Fibroblast of skin of back (primary cell): ENCODE measurements around the gene PIKFYVE.
A peak's percentile ranks its signal among the peaks of the same experiment; 100 is the strongest.
"Not testable (repeated sequence)": the region's sequence is repeated elsewhere in the genome, so short reads cannot be mapped to it uniquely, and the experiment has no call there.

ENCODE experiments used
- DNase-seq: peaks from one replicate; pipeline ENCODE4 v3.0.0-alpha.2; 2013

PIKFYVE gene

DNA sequence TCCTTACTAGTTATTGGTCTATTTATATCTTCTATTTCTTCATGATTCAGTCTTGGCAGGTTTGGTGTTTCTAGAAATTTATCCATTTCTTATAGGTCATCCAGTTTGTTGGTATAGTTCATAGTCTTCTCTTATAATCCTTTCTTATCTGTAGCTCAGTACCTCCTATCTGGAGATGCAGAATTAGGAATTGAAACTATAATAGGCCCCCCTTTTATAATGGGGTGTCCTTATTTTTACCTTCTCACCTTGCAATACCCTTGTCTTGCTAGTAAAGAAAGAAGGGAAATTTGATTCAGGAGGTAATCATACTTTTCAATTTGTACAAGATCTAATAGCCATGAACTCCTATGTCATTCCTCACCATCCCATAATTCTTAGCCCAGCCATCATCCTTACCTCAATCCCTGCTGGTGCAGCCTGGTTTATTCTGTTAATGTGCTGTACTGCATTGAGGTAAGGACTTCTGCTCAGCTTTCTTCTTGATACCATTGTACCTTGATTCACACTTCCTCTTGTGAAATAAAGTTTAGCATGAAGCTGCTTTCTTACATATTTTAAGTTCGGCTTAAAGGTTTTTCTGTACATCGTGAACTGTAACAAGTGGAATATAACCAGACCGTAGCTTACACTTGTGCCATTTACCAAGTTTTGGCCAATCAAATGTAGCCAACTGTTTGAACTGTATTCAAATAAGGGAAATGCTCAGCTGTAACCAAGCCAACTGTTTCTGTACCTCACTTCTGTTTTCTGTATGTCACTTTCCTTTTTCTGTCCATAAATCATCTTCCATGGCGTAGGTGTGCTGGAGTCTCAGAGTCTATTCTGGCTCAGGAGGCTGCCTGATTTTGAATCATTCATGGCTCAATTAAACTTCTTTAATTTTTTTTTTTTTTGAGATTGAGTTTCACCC lies 100.4 kb downstream of the PIKFYVE start:
- no peak for DNase-seq

DNA sequence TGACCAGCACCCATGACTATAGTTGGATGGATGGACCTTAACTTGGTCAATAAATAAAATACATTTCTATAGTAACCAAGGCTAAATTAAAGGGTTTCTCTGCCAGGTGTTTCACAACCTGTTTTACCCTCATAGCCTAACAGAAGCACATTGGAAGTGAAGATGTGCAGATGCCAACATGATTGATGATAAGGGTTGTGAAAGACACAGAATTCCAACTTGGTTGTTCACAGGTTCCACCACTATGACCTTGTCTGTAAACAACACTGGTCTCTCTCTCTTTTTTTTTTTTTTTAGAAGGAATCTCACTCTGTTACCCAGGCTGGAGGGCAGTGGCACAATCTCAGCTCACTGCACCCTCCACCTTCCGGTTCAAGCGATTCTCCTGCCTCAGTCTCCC lies 103.0 kb downstream of the PIKFYVE start:
- DNase-seq, result no peak

DNA sequence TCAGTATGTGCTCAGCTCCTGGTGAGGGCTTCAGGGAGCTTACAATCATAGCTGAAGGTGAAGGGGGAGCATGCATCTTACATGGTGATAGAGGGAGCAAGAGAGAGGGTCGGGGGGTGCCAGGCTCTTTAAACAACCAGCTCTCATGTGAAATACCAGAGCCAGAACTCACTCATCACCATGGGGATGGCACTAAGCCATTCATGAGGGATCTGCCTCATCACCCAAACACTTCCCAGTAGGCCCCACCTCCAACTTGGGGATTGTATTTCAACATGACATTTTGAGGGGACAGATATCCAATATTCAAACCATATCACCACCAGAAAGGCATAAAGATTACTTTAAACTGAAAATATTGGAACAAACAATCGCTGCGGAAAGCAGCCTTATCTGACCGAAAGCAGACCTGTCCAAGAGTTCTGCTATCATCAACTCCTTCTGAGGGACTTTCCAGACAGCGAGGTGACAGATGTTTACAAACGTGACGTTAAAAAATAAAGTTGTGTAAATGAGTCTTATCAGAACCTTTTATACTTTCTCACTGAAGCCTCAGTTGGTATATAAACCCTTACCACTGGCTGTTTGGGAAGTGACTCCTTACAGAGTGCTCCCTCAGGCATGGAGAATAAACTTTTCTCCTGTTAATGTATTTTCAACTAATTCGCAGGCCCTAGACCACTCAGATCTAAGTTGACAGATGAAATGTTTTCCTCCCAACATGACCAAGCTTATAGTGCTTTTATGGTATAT lies 105.0 kb downstream of the PIKFYVE start:
- DNase-seq, result peak; percentile 32

DNA sequence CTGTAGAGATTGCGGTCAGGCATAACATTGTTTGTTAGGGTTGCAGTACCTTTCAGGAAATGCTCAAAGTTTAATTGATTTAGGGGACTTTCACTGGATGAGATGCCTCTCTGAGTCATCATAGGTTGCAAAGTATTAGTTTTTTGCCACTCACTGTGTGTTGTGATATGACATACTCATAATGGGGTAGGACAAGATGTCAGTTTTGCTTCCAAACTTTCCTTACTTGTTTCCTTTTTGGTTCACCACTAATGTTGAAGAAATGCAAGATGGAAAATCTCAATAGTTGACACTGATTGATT lies 105.5 kb downstream of the PIKFYVE start:
- DNase-seq, result no peak

DNA sequence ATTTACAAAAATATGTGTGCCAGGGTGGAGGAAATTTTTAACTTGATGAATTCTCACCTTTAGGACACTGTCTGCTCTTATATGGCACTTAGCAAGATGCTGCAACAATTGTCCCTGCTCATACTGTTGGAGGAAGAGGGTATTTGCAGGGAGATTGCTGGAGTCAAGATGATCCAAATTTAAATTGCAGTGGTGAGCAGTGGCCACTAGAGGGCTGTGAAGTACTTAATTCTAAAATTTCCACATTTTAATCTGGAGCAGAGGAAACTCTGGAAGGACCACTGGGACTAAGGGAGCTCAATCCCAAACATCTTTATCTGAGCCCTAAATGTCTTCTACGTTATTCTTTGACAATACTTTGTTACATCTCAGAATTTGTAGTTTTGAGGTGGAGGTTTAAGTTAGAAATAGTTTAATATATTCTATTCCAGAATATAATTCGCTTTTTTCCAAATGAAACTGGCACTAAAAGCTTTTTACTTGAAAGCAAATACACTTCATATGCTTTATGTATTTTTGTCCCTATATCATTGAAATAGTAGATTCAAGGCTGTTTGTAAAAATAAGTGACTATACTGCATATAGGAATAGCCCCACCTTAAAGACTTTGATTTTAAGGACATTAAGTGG lies 107.5 kb downstream of the PIKFYVE start:
- peak; percentile 53 for DNase-seq

DNA sequence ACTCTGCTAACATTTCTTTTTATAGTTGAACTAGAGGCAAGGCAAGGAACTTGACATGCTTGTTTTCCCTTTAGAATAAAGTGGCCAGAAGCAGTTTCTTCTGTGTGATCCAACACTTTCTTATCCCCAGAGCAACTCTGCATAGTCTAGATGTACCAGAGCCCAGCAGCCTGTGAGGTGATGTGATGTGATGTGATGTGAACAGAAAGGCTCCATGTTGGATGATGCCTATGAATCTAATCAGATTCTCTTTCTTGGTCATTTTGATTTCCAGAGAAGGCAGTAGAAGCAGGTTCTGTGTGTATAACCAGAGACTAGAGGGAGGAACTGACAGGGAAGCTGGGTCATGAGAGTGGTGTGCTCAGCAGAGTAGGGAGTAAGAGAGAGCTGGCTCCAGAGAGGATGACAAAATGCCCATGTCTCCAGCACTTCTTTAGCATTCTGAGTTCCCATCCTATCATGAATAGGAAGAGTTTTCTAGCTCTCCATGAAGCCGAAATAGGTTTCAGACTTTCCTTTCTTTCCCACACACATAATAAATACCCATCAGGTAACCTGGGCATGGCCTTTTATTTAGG lies 109.5 kb downstream of the PIKFYVE start:
- DNase-seq, result no peak

DNA sequence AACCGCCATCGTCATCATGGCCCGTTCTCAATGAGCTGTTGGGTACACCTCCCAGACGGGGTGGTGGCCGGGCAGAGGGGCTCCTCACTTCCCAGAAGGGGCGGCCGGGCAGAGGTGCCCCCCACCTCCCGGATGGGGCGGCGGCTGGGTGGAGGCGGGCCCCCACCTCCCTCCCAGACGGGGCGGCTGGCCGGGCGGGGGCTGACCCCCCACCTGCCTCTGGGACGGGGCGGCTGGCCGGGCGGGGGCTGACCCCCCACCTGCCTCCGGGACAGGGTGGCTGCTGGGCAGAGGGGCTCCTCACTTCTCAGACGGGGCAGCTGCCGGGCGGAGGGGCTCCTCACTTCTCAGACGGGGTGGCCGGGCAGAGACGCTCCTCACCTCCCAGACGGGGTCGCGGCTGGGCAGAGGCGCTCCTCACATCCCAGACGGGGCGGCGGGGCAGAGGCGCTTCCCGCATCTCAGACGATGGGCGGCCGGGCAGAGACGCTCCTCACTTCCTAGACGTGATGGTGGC lies 111.3 kb downstream of the PIKFYVE start:
- DNase-seq, result not testable (repeated sequence)

DNA sequence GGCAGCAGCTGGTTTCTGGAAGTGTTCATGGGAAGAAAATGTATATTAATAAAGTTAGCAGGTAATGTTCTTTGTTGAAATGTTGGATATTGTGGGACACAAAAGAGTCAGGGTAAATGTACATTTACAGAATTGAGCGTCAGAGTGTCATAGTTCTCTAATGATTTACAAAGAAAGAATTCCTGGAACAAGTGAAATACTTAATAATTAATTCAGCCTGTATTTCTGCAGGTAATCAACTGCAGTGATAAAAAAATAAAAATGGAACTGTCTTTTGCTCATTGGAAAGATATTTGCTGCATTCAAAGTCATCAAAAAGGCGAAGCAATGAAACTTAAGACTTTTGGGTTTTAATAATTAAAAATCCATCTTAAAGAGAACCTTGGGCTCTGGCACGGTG lies 113.1 kb downstream of the PIKFYVE start:
- no peak for DNase-seq

DNA sequence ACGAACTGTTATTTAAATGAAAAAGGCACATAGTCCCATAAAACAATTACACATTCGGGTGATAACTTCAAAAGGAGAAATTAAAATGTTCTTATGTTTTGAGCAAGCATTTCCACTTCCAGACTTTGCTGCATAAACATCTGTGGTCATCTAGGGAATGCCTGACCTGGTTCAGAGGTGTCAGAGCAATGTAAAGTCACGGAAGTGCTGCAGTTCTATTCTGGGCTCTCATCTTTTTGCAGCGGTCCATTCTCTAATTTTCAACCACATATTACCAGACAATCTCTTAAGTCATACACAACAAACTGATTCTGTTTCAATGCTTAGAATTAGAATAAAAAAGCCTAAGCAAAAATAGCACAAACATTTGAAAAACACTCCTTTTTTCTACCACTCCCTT lies 118.6 kb downstream of the PIKFYVE start:
- DNase-seq, result no peak

DNA sequence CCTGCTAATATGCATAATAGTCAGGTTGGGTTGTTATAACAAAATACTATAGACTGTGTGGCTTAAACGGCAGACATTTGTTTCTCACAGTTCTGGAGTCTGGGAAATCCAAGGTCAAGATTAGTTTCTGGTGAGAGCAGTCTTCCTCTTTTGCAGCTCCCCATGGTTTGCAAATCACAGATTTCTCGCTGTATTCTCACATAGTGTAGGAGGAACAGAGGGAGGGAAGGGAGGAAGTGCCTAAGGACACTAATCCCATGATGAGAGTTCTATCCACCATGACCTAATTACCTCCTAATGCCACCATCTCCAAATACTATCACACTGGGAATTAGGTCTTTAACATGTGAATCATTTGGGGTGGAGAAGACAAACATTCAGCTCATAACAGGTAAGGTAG lies 120.5 kb downstream of the PIKFYVE start:
- DNase-seq, result no peak

DNA sequence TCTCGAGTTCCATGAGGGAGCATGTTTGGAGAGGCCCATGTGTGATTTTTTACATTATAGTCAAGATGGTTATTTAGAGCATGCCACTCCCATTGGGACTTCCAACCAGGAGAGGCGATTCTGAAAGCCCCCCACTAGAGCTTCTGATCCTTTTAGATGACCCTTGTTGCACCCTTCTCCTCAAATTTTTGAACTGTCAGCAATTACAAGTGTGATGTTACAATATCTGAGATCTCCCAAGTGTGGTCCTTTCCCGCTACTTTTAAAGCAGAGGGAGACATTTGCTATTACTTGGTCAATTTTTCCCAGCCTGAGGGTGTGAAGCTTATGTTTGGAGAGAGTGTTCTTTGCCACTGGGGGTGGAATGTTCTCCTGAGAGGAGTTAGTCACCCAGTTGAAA lies 123.9 kb downstream of the PIKFYVE start:
- DNase-seq, result no peak

DNA sequence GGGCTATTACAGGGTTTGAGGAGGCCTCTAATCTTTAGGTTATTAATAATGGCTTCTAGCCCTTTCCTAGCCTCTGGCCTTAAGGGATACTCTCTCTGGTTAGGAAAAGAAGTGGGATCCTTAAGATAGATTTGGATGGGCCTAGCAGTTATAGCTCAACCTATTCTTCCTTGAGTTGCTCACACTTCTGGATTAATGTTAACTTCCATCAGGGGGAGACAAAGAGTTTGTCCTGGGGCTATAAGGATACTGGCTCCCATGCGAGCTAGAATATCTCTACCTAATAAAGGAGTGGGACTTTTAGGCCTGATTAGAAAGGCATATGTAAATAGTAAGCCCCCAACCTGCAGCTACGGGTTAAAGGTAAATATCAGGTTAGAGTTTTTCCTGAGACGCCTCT lies 126.2 kb downstream of the PIKFYVE start:
- DNase-seq, result no peak

DNA sequence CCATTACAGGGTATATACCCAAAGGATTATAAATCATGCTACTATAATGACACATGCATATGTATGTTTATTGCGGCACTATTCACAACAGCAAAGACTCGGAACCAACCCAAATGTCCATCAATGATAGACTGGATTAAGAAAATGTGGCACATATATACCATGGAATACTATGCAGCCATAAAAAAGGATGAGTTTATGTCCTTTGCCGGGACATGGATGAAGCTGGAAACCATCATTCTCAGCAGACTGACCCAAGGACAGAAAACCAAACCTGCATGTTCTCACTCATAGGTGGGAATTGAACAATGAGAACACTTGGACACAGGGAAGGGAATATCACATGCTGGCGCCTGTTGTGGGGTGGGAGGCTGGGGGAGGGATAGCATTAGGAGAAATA lies 130.7 kb downstream of the PIKFYVE start:
- not testable (repeated sequence) for DNase-seq

DNA sequence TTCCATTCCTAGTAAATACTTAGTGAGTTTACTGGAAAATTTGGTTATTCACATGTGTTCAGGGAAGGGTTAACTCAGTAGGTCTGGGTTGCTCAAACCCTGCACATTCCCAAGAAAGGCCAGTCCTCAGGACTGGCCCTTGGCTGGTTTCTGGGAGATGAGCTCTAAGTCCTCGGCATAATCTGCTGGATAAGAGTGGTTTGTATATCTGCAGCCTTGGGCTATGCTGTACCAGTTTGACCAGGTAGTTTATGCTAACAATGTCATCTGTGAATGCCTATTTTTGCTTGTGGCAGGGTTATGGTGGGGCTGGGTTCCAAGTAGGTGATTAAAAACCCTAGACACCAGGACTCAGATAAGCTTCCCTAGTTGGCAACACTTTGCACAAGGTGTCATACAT lies 133.1 kb downstream of the PIKFYVE start:
- no peak for DNase-seq

DNA sequence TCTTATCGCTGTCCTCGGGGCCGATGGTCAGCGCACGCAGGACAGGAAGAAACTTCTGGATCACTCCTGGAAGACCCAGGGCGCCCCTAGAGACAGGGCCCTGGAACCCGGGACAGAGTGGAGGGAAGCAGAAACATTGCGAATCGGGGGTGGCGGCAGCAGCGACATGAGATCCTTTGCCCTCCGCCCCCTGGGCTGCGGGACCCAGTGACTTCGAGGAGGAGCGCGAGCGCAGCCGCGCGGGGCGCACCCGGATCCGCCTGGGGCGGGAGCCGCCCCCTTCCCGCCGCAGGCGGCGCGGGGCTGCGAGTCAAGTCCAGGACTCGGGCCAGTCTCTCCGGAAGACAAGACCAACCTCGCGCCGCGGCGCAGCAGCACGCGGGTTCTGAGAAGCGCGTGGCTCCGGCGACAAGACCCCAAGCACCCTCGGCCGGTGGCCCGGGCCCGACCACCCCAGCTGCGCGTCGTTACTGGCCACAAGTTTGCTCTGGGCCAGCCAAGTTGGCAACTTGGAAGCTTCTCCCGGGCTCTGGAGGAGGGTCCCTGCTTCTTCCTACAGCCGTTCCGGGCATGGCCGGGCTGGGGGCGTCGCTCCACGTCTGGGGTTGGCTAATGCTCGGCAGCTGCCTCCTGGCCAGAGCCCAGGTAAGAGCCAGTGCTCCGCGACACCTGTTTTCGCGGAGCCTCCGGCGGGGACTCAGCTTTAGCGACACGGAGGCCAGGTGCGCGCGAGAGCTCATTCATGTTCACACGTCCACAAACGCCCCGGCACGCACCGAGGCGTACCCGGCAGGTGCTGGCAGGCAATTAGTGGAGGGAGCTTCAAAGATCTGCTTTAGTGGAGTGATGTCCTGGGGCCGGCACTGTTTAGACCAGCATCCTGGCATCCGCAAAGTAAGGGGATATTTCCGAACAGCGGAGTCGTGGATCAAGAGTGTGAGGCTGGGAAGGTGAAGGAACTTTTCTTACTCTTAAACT lies 140.7 kb downstream of the PIKFYVE start, which contains the start of gene PTH2R:
Gene PTH2R, plus strand, starts transcription at position 319 of the 978 bp plus-strand sequence. Its CDS starts 252 bp downstream, at position 571.
- DNase-seq, result peak; percentile 5

DNA sequence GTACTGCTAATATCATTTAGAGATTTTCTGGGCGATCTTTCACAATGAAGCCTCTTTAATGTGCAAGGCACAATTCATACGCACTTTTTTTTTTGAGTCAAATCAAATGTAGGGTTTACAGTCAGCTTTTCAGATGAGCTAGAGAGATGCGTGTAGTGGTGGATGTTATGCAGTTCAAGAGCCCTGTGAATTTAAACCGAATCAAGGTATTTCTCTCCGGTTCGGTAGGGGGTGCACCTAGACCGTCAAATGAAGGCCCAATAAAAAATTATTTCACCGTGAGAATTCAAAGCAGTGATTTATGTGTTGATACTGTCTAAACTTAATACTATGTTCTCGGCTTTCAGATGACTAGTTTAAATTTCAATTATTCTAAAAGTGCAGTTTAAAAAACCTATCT lies 141.6 kb downstream of the PIKFYVE start:
- no peak for DNase-seq
